GM18909 (cell line): ENCODE data around the gene LGI4.

ENCODE experiments used
- ATAC-seq: cut with Tn5 transposase; IDR thresholded peaks from one replicate; pipeline ENCODE4 v1.9.1; 2021; ENCODE audit warnings: mild to moderate bottlenecking; ENCODE audit not compliant: unreplicated experiment, poor library complexity

The LGI4 gene

GRCh38 chr19:35134601-35135242, at the start of gene LGI4:
TSS of gene LGI4 (minus strand) at chr19:35135059. CDS start at chr19:35134680, 379 bp downstream.
- ATAC-seq: no peak

GRCh38 chr19:35184267-35184666, 49.4 kb upstream of the LGI4 start:
- ATAC-seq: no peak

GRCh38 chr19:35181387-35181786, 46.5 kb upstream of the LGI4 start:
- ATAC-seq: no peak

GRCh38 chr19:35179830-35180229, 45.0 kb upstream of the LGI4 start:
- ATAC-seq: no peak

- no peak for ATAC-seq
Measured at GRCh38 chr19:35178701-35179100, 43.8 kb upstream of the LGI4 start.

GRCh38 chr19:35177377-35178274, 42.8 kb upstream of the LGI4 start:
- no peak for ATAC-seq

GRCh38 chr19:35176181-35176570, 41.3 kb upstream of the LGI4 start:
- ATAC-seq: no peak

- ATAC-seq: no peak
Measured at GRCh38 chr19:35174226-35174625, 39.4 kb upstream of the LGI4 start.

GRCh38 chr19:35171730-35172129, 36.9 kb upstream of the LGI4 start:
- no peak for ATAC-seq

- ATAC-seq: no peak
Measured at GRCh38 chr19:35170359-35171061, 35.7 kb upstream of the LGI4 start.

- no peak for ATAC-seq
Measured at GRCh38 chr19:35169221-35169995, 34.5 kb upstream of the LGI4 start.

GRCh38 chr19:35168196-35168595, 33.3 kb upstream of the LGI4 start:
- no peak for ATAC-seq

GRCh38 chr19:35167251-35168119, 32.6 kb upstream of the LGI4 start:
- no peak for ATAC-seq

- no peak for ATAC-seq
Measured at GRCh38 chr19:35166100-35167063, 31.5 kb upstream of the LGI4 start.

- ATAC-seq: no peak
Measured at GRCh38 chr19:35165200-35166058, 30.6 kb upstream of the LGI4 start.

- ATAC-seq: no peak
Measured at GRCh38 chr19:35164418-35164817, 29.6 kb upstream of the LGI4 start.
